Measurements from ENCODE around the gene TAS2R3. TPM values are rescaled to one million over a fixed set of nuclear protein-coding genes. Genes with fewer than 3 reads are reported as not detected.
A peak's percentile ranks its signal among the peaks of the same experiment; 100 is the strongest.

The TAS2R3 gene
- total RNA-seq, 1 experiment from 2014 or later, result 1.2 TPM

GRCh38 chr7:141715794-141716689, 47.9 kb upstream of the TAS2R3 start:
- Mint-ChIP-seq H3K9me3 (no peaks in the 10 kb centered on the region), H3K27ac (no peak overlapping the region), H3K36me3 (no peaks in the 10 kb centered on the region), H3K4me1 (peaks cover 33% of the 10 kb centered on the region), H3K27me3 (ENCODE audit: low read depth) (no peaks in the 10 kb centered on the region), H3K4me3 (peak overlapping the region; percentile 39)
- DNase-seq (ENCODE audit: low spot score) (no peak), ATAC-seq (peak; percentile 75)
- ChIA-PET CTCF (interaction anchor here (1.0 to 4.4 kb wide), 3 partner anchors 10 to 62 kb away, joined by 5 to 26 read pairs (median 6); partner anchors contain the start of gene SSBP1), POLR2A (no interaction called here)
- TF ChIP-seq CBFB (CRISPR knock-in tag; IDR thresholded peaks at IDR 0.05; ENCODE audit: low read depth) (no peak), ESRRA (CRISPR knock-in tag; IDR thresholded peaks at IDR 0.05; ENCODE audit: borderline replicate concordance) (no peak), TEAD1 (CRISPR knock-in tag; IDR thresholded peaks at IDR 0.05) (no peak), USF2 (CRISPR knock-in tag; IDR thresholded peaks at IDR 0.05) (no peak), NR1H2 (CRISPR knock-in tag; IDR thresholded peaks at IDR 0.05) (no peak), ZNF317 (CRISPR knock-in tag; IDR thresholded peaks at IDR 0.05; ENCODE audit: borderline replicate concordance, low read depth) (no peak)

GRCh38 chr7:141717450-141717849, 46.4 kb upstream of the TAS2R3 start:
- peaks cover 25% of the 10 kb centered on the region for H3K4me1 Mint-ChIP-seq
- no peaks in the 10 kb centered on the region for H3K9me3 Mint-ChIP-seq
- no peak overlapping the region for H3K4me3 Mint-ChIP-seq
- ATAC-seq (no peak), DNase-seq (ENCODE audit: low spot score) (no peak)
- no peak overlapping the region for H3K27ac Mint-ChIP-seq
- ChIA-PET POLR2A (no interaction called here), CTCF (interaction anchor here (2.2 to 4.4 kb wide), 2 partner anchors 20 to 63 kb away, joined by 6 to 26 read pairs; partner anchors contain the start of gene SSBP1)
- H3K36me3 Mint-ChIP-seq, result no peaks in the 10 kb centered on the region
- no peaks in the 10 kb centered on the region for H3K27me3 Mint-ChIP-seq (ENCODE audit: low read depth)
- TF ChIP-seq CTCF (IDR thresholded peaks at IDR 0.05) (no peak), ZNF396 (CRISPR knock-in tag; IDR thresholded peaks at IDR 0.05; ENCODE audit: borderline replicate concordance) (no peak), HMGXB4 (CRISPR knock-in tag; IDR thresholded peaks at IDR 0.05) (no peak), ZNF532 (CRISPR knock-in tag; IDR thresholded peaks at IDR 0.05; ENCODE audit: borderline replicate concordance) (no peak), FOXP1 (CRISPR knock-in tag; IDR thresholded peaks at IDR 0.05; ENCODE audit: borderline replicate concordance) (no peak), GABPB1 (CRISPR knock-in tag; IDR thresholded peaks at IDR 0.05) (no peak), TCF7 (CRISPR knock-in tag; IDR thresholded peaks at IDR 0.05; ENCODE audit: low read depth) (no peak), NR3C1 (CRISPR knock-in tag; conservative IDR thresholded peaks at IDR 0.05; ENCODE audit: low read depth) (no peak), E2F1 (CRISPR knock-in tag; IDR thresholded peaks at IDR 0.05) (no peak), USF1 (CRISPR knock-in tag; IDR thresholded peaks at IDR 0.05) (no peak), ATF2 (CRISPR knock-in tag; IDR thresholded peaks at IDR 0.05; ENCODE audit: borderline replicate concordance, low read depth) (no peak), ZMAT4 (CRISPR knock-in tag; IDR thresholded peaks at IDR 0.05) (no peak), NR1H2 (CRISPR knock-in tag; IDR thresholded peaks at IDR 0.05) (no peak), KAT7 (CRISPR knock-in tag; IDR thresholded peaks at IDR 0.05; ENCODE audit: borderline replicate concordance) (no peak), FOXK1 (CRISPR knock-in tag; IDR thresholded peaks at IDR 0.05) (no peak)

Data from WTC11 (cell line).